Mucosa of rectum (tissue), 2 donors: ENCODE measurements around the gene ABCC5.

Source experiments
- H3K27ac ChIP-seq, 2 donors: one replicate each; pipeline ENCODE4 v1.7.0; 2013; ENCODE audit warnings: inconsistent platforms in 2 of 2, low read depth in 2 of 2, low read length in 2 of 2
- H3K27me3 ChIP-seq, 2 donors: one replicate each; pipeline ENCODE4 v1.7.0; 2013; ENCODE audit warnings: low read length in 2 of 2; ENCODE audit not compliant: control insufficient read depth in 2 of 2, insufficient read depth in 2 of 2
- H3K36me3 ChIP-seq, 2 donors: one replicate each; pipeline ENCODE4 v1.7.0; 2013; ENCODE audit warnings: low read length in 2 of 2; ENCODE audit not compliant: control insufficient read depth in 2 of 2, insufficient read depth in 2 of 2
- H3K4me1 ChIP-seq, 2 donors: one replicate each; pipeline ENCODE4 v1.7.0; 2013; ENCODE audit warnings: low read length in 2 of 2, mild to moderate bottlenecking in 1 of 2; ENCODE audit not compliant: control insufficient read depth in 2 of 2, insufficient read depth in 2 of 2
- H3K4me3 ChIP-seq, 2 donors: one replicate each; pipeline ENCODE4 v1.7.0; 2013; ENCODE audit warnings: low read length in 2 of 2
- H3K9ac ChIP-seq, 2 donors: one replicate each; pipeline ENCODE4 v1.7.0; 2013; ENCODE audit warnings: low read length in 2 of 2, low read depth in 1 of 2, mild to moderate bottlenecking in 1 of 2
- H3K9me3 ChIP-seq, 2 donors: one replicate each; pipeline ENCODE4 v1.7.0; 2013; ENCODE audit warnings: low read length in 2 of 2; ENCODE audit not compliant: control insufficient read depth in 2 of 2
- donor health status: healthy.
- donor health status: Normal muscosa, but diverticular disease.

ABCC5 gene

DNA sequence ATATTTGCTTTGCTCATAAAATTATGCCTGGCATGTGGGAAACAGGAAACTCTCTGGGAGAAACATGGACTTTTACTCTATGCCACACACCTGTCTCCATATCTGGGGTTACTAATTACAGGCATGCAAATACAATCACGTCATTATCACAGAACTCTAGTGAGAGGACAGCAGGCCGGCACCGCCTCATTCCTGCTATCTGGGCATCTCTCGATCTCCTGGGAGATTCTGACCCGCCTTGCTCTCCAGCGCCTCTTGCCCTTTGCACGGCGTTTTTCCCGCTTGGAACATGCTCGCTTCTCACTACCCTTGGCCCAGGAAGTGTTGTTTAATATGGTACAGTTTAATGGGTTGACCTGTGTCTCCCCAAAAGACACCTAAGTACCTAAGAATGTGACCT is 87.6 kb downstream of the ABCC5 start:
- H3K9me3 ChIP-seq: no peaks in the 10 kb centered on the region
- H3K9ac ChIP-seq: no peak overlapping the region
- H3K27me3 ChIP-seq: no peaks in the 10 kb centered on the region
- H3K4me1 ChIP-seq: peaks cover 11 to 14% of the 10 kb centered on the region in 2 donors
- H3K27ac ChIP-seq: peak overlapping the region; percentile 71 to 82
- no peak overlapping the region for H3K4me3 ChIP-seq
- H3K36me3 ChIP-seq: peaks cover 7 to 12% of the 10 kb centered on the region in 2 donors

DNA sequence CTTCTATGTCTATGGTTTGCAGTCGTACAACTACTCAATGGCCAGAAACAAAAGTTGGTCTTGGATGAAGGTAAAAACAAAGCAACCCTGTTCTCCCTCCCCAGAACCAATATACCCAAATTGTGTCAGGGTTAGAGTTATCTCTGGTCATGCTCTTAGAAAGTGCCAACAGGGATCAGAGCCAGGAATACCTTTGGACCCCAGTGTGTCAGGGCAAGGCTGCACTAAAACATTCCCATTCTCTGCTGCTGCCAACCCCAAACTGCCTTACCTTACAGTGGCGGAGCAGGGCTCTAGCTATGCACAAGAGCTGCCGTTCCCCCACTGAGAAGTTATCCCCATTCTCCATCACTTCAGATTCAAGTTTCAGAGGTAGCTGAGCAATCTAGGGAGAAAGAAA is 90.6 kb downstream of the ABCC5 start:
- Histone ChIP-seq H3K27me3 (no peaks in the 10 kb centered on the region), H3K9me3 (no peaks in the 10 kb centered on the region), H3K27ac (no peak overlapping the region), H3K4me1 (peaks cover 11 to 14% of the 10 kb centered on the region in 2 donors), H3K36me3 (peaks cover 14 to 24% of the 10 kb centered on the region in 2 donors), H3K9ac (no peak overlapping the region), H3K4me3 (no peak overlapping the region)

DNA sequence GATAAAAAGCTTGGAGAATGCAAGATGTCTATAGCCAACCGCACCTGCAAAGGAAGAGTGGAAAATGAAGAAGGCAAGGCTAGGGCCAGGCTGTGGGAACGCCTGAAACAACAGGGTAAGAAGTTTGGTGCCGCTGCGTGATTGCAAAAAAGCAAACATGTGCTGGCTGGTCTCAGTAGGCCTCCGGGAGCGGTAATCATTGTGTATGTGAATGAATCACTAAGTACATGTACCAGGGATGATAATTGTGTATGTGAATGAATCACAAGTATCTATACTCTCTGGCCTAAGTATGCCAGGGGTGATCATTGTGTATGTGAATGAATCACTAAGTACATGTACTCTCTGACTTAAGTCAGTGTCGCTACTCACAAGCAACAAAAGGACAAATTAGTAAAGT is 92.7 kb downstream of the ABCC5 start:
- no peaks in the 10 kb centered on the region for H3K27me3 ChIP-seq
- H3K4me1 ChIP-seq: peaks cover 4 to 9% of the 10 kb centered on the region in 2 donors
- no peak overlapping the region for H3K9ac ChIP-seq
- peaks cover 24 to 26% of the 10 kb centered on the region in 2 donors for H3K36me3 ChIP-seq
- H3K4me3 ChIP-seq: no peak overlapping the region
- H3K27ac ChIP-seq: no peak overlapping the region
- no peaks in the 10 kb centered on the region for H3K9me3 ChIP-seq

DNA sequence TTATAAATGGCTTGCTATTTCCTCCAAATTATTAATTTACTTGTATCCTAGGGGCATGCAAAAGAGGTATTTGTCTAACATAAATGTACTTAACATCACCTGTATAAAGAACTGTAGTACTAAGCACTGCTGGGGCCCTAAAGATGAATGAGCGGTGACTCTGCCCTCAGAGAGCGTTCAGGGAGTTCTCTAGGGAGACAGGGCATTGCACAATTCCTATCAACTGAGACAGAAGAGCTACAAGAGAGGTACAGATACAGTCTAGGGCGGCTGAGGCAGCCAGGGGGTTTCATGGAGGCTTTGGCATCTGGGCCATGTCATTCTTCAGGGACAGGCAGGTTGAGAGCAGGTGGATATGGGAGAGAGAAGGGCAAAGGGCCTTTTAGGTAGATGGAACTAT is 93.1 kb downstream of the ABCC5 start:
- Histone ChIP-seq H3K27me3 (no peaks in the 10 kb centered on the region), H3K4me3 (no peak overlapping the region), H3K36me3 (peaks cover 24 to 27% of the 10 kb centered on the region in 2 donors), H3K27ac (no peak overlapping the region), H3K4me1 (peaks cover under 1 to 5% of the 10 kb centered on the region in 2 donors), H3K9me3 (no peaks in the 10 kb centered on the region), H3K9ac (no peak overlapping the region)

DNA sequence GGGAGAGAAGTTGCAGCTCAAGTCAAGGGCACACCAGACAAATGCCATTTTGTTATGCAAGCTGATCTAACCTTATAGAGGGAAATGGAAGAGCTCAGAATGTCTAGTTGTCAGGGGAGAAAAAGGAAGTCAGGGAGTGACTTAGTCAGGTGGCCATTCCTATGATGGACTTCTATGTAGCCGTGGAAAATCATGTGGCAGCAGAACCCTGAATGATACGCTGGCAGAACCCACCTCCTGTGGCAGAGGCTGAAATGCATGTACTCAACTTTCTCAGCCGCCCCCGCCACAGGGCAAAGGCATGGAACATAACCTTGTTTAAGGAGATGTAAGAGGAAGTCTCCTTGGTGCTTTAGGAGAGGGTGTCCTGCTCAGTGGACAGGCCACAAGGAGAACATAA is 95.3 kb downstream of the ABCC5 start:
- Histone ChIP-seq H3K27me3 (no peaks in the 10 kb centered on the region), H3K4me3 (no peak overlapping the region), H3K27ac (no peak overlapping the region), H3K9me3 (no peaks in the 10 kb centered on the region), H3K4me1 (no peaks in the 10 kb centered on the region), H3K36me3 (peaks cover 24 to 26% of the 10 kb centered on the region in 2 donors), H3K9ac (no peak overlapping the region)

DNA sequence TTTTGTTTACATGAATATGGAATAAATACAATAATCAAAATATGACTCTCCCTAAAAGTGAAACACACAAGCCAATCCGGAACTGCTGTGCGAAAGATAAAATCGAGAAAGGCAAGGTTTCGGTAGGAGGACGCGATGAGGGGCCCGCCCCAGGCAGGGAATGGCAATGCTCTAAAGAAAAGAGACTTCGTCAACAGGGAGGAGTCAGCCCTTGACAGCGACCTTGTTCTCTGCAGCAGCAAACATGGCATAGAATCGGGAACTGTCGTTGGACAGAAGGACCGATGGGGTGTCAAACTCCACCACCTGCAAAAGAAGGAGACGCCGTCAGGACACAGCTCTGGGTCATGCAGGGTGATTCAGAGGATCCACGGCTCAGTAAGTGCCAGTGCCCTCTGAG is 96.6 kb downstream of the ABCC5 start:
- H3K9me3 ChIP-seq: no peaks in the 10 kb centered on the region
- H3K36me3 ChIP-seq: peaks cover 21 to 24% of the 10 kb centered on the region in 2 donors
- H3K4me1 ChIP-seq: no peaks in the 10 kb centered on the region
- no peak overlapping the region for H3K4me3 ChIP-seq
- H3K27me3 ChIP-seq: no peaks in the 10 kb centered on the region
- H3K27ac ChIP-seq: no peak overlapping the region
- no peak overlapping the region for H3K9ac ChIP-seq

DNA sequence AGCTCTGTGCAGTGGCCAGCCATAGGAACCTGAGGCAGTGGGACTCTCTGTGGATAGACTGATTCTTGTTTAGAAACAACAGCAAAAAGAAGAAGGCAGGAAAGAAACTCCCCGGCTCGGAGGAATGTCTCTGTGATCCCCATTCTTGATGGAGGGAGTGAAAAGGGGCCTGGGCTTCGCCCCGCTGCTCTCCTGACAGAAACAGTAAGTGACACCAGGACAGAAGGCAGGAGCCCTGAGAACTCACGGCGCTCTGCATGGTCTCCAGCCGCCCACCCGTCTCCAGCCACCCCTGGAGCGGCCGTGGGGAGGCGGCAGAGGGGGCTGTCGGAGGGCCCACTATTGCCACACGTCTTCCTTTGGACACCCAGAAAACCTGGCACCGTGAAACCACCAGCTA is 97.3 kb downstream of the ABCC5 start:
- no peaks in the 10 kb centered on the region for H3K27me3 ChIP-seq
- no peak overlapping the region for H3K4me3 ChIP-seq
- peaks cover 18 to 23% of the 10 kb centered on the region in 2 donors for H3K36me3 ChIP-seq
- no peaks in the 10 kb centered on the region for H3K9me3 ChIP-seq
- no peak overlapping the region for H3K27ac ChIP-seq
- H3K4me1 ChIP-seq: no peaks in the 10 kb centered on the region
- H3K9ac ChIP-seq: no peak overlapping the region

DNA sequence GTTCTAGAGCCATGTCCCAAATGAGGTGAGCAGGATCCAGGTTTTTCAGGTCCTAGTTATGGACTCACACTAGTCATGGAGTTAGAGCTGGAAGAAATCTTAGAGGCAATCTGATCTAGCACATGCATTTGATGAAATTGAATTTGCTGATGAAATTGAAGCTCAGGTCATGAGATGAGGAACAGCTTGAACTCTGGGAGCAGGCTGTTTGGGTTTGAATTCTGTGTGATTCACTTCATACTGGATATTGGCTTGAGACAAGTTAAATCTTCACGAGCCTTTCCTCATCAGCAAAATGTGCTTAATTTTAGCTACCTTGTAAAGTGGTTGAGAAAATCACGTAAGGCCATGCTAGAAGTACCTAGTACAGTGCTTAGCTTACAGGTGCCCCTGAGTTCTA is 99.5 kb downstream of the ABCC5 start:
- Histone ChIP-seq H3K27ac (no peak overlapping the region), H3K4me1 (no peaks in the 10 kb centered on the region)

DNA sequence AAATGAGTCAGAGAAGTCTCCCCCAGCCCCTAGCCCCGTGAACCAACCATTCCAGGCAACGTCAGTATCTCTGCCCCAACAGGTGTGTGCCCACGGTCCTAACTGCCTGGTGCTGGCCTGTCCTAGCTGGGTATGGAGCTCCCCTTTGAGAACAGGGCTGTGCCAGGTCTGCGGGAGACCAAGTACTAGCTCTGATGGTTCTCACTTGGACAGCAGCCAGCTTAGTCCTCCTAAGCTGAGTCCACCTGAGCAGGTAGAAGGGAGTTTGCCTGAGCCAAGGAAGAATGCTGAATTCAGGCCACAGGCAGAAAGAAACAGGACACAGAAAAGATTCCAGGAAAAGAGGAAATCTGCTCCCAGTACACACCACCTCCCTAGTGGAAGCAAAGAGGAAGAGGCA is 99.9 kb downstream of the ABCC5 start:
- no peak overlapping the region for H3K4me3 ChIP-seq
- no peaks in the 10 kb centered on the region for H3K9me3 ChIP-seq
- no peak overlapping the region for H3K9ac ChIP-seq
- no peaks in the 10 kb centered on the region for H3K27me3 ChIP-seq
- H3K36me3 ChIP-seq: peaks cover 6 to 15% of the 10 kb centered on the region in 2 donors
- peaks cover 0 to 3% of the 10 kb centered on the region in 2 donors for H3K4me1 ChIP-seq
- H3K27ac ChIP-seq: no peak overlapping the region

More for the DNA sequence above, 99.5 kb downstream of the ABCC5 start:
- Histone ChIP-seq H3K9ac (no peak overlapping the region), H3K27me3 (no peaks in the 10 kb centered on the region), H3K9me3 (no peaks in the 10 kb centered on the region), H3K4me3 (no peak overlapping the region), H3K36me3 (peaks cover 8 to 17% of the 10 kb centered on the region in 2 donors)

DNA sequence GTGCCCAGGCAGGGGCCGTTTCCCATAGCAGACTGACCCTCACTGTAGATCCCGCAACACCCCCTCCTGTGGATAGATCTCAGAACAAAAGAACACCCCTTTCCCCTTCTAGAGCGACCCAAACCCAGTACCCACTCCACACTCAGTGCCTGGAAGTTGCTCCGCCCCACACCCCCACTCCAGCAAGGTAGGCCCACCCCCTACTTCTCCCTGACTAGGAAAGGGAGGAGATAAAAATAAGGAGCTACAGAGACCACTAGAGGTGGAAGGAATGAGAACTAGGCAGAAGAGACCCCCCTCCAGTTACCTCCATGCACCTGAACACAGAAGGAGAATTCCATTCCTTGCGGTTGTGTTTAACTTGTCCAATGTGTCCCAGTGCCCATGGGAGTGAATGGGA is 102.8 kb downstream of the ABCC5 start:
- peaks cover 0 to 3% of the 10 kb centered on the region in 2 donors for H3K4me1 ChIP-seq
- no peaks in the 10 kb centered on the region for H3K9me3 ChIP-seq
- H3K4me3 ChIP-seq: no peak overlapping the region
- H3K27ac ChIP-seq: no peak overlapping the region
- H3K27me3 ChIP-seq: no peaks in the 10 kb centered on the region
- no peak overlapping the region for H3K9ac ChIP-seq
- peaks cover 0 to under 1% of the 10 kb centered on the region in 2 donors for H3K36me3 ChIP-seq

DNA sequence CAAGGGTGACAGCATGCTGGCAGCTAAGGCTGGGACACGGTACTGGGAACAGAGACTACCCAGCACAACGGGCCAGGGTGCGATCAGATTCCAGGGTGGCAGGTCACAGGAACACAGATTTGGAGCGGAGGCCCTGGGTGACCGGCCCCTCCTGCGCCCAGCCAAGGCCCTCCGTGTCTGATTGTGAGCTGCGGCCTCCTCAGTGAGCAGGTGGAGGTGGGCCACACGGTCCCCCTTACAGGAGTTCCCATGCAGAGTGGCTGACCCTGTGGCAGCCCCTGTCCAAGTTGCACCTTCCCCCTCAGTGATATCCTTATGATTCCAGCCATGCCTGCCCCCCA is 104.1 kb downstream of the ABCC5 start:
- H3K4me3 ChIP-seq: no peak overlapping the region
- H3K36me3 ChIP-seq: no peaks in the 10 kb centered on the region
- H3K27ac ChIP-seq: no peak overlapping the region
- no peaks in the 10 kb centered on the region for H3K9me3 ChIP-seq
- H3K4me1 ChIP-seq: peaks cover 0 to 3% of the 10 kb centered on the region in 2 donors
- no peaks in the 10 kb centered on the region for H3K27me3 ChIP-seq
- no peak overlapping the region for H3K9ac ChIP-seq
